ENCODE measurements around the gene FIGN.

DNA sequence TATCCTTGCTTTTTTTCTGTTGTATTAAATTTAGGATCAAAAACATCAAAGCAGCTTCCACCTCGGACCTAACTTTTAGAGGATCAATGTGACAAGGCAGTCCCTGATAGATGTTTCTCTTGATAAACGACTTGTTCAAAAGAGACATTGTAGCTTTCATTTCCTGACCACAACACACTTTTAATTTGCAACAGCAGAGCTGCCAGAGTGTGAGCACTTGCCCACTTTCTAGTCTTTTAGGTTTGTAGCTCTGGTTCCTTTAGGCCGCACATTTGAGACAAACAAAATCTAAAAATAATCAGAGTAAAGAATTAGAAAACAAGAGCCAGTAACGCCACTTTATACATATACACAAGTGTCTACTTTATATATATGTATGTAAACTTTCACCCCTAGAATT is 3.1 kb downstream of the FIGN start:
- TF ChIP-seq POLR2A (IDR thresholded peaks at IDR 0.05; ENCODE audit: control extremely low read depth in 1 of 2, low read depth in 2 of 2, low read length in 2 of 2): no peak
- TF ChIP-seq, protein P1, sequence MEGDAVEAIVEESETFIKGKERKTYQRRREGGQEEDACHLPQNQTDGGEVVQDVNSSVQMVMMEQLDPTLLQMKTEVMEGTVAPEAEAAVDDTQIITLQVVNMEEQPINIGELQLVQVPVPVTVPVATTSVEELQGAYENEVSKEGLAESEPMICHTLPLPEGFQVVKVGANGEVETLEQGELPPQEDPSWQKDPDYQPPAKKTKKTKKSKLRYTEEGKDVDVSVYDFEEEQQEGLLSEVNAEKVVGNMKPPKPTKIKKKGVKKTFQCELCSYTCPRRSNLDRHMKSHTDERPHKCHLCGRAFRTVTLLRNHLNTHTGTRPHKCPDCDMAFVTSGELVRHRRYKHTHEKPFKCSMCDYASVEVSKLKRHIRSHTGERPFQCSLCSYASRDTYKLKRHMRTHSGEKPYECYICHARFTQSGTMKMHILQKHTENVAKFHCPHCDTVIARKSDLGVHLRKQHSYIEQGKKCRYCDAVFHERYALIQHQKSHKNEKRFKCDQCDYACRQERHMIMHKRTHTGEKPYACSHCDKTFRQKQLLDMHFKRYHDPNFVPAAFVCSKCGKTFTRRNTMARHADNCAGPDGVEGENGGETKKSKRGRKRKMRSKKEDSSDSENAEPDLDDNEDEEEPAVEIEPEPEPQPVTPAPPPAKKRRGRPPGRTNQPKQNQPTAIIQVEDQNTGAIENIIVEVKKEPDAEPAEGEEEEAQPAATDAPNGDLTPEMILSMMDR (IDR thresholded peaks at IDR 0.05; ENCODE audit: control extremely low read depth in 1 of 3, insufficient read depth in 1 of 3, low read depth in 1 of 3, low read length in 3 of 3): no peak
- TF ChIP-seq EZH2 (IDR thresholded peaks at IDR 0.05; ENCODE audit: low read depth, low read length, severe bottlenecking): no peak
- no peak for TF ChIP-seq SUZ12 (IDR thresholded peaks at IDR 0.05; ENCODE audit: low read length)

Data from H1 (cell line).